Tibial nerve (tissue), 3 donors: ENCODE measurements around the gene SH3BP4.

Experiments used
- POLR2A ChIP-seq, 2 donors: fragments of 450-650 bp; IDR thresholded peaks; one replicate each; pipeline ENCODE4 v1.6.1; 2017; ENCODE audit warnings: antibody characterized with exemption in 2 of 2, mild to moderate bottlenecking in 2 of 2, moderate library complexity in 2 of 2
- TF ChIP-seq, protein P1 (sequence below), 5 experiments: fragments of 200-600 bp in 3 of 5; fragments of 450-650 bp in 2 of 5; sonication (generic) in 3 of 5; IDR thresholded peaks; one replicate each; pipeline ENCODE4 v1.5.1; 2016 to 2019; ENCODE audit warnings: antibody characterized with exemption in 5 of 5, mild to moderate bottlenecking in 3 of 5, moderate library complexity in 2 of 5

DNA sequence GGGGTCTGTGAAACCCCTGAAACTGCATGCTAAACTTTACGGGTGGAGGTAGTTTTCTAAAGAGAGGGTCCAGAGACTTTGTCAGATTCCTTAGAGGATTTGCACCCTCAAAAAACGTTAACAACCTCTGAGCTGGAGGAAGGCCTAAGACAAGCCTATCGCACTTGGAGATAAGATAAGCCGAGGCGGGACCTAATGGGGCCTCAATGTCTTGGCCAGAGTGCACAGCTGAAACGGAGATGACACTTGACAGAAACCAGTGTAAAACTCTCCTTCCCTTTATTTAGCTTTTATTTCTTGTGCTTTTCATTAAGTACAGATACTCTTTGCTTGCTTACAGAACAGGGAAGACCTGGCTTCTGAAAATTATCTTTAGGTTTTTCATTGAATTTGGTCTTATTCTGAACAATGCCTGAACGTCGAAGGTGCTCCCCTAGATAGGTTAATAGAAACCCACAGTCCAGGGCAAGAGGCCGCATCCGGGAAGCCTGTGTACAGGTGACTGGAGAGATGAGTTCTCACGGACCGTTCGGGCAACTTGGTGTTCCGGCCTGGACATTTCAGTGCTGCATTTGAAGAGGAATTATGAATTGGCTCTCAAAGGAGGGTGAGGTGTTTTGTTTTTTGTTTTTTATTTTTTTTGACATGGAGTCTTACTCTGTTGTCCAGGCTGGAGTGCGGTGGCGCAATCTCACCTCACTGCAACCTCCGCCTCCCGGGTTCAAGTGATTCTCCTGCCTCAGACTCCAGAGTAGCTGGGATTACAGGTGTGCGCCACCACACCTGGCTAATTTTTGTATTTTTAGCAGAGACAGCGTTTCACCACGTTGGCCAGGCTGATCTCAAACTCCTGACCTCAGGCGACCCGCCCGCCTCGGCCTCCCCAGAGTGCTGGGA is 49.7 kb downstream of the SH3BP4 start:
- no peak for TF ChIP-seq POLR2A (IDR thresholded peaks at IDR 0.05)
- TF ChIP-seq, protein P1, sequence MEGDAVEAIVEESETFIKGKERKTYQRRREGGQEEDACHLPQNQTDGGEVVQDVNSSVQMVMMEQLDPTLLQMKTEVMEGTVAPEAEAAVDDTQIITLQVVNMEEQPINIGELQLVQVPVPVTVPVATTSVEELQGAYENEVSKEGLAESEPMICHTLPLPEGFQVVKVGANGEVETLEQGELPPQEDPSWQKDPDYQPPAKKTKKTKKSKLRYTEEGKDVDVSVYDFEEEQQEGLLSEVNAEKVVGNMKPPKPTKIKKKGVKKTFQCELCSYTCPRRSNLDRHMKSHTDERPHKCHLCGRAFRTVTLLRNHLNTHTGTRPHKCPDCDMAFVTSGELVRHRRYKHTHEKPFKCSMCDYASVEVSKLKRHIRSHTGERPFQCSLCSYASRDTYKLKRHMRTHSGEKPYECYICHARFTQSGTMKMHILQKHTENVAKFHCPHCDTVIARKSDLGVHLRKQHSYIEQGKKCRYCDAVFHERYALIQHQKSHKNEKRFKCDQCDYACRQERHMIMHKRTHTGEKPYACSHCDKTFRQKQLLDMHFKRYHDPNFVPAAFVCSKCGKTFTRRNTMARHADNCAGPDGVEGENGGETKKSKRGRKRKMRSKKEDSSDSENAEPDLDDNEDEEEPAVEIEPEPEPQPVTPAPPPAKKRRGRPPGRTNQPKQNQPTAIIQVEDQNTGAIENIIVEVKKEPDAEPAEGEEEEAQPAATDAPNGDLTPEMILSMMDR (IDR thresholded peaks at IDR 0.05), result no peak
